Neural cell (in vitro differentiated cells): ENCODE results near the gene IL19. TPM values are rescaled to one million over a fixed set of nuclear protein-coding genes. Genes with fewer than 3 reads are reported as not detected.

Source experiments
- H2AFZ ChIP-seq: fragments of 200-600, 300-800 bp; sonication (generic), shearing (Covaris generic); 2 replicates; pipeline ENCODE4 v1.6.0; 2014; ENCODE audit warnings: low read depth, mild to moderate bottlenecking, antibody characterized with exemption, low read length, moderate library complexity
- H3F3A ChIP-seq: fragments of 200-600 bp; shearing (Covaris generic); 2 replicates; pipeline ENCODE4 v1.6.1; 2016; ENCODE audit warnings: mild to moderate bottlenecking, moderate library complexity, mixed read lengths, antibody characterized with exemption, low read length; ENCODE audit not compliant: insufficient read depth, poor library complexity, severe bottlenecking
- H3K27ac ChIP-seq: fragments of 200-600, 300-800 bp; sonication (generic), shearing (Covaris generic); 2 replicates; pipeline ENCODE4 v1.5.1; 2014; ENCODE audit warnings: mild to moderate bottlenecking, low read length, moderate library complexity
- H3K27me3 ChIP-seq: fragments of 300-800, 200-600 bp; sonication (generic), shearing (Covaris generic); 2 replicates; pipeline ENCODE4 v1.6.0; 2014; ENCODE audit warnings: mild to moderate bottlenecking, low read depth, low read length, moderate library complexity; ENCODE audit not compliant: insufficient read depth
- H3K36me3 ChIP-seq: fragments of 300-800, 200-600 bp; sonication (generic), shearing (Covaris generic); 2 replicates; pipeline ENCODE4 v1.5.1; 2014; ENCODE audit warnings: mild to moderate bottlenecking, antibody characterized with exemption, low read length, moderate library complexity; ENCODE audit not compliant: insufficient read depth
- H3K4me2 ChIP-seq: fragments of 300-800, 200-600 bp; sonication (generic), shearing (Covaris generic); 2 replicates; pipeline ENCODE4 v1.6.0; 2014; ENCODE audit warnings: mild to moderate bottlenecking, low read length
- H3K4me3 ChIP-seq: fragments of 300-800, 200-600 bp; sonication (generic), shearing (Covaris generic); 2 replicates; pipeline ENCODE4 v1.5.1; 2014; ENCODE audit warnings: mild to moderate bottlenecking, low read length, moderate library complexity
- H3K79me2 ChIP-seq: fragments of 200-600 bp; shearing (Covaris generic); replicated peaks from 2 replicates; pipeline ENCODE4 v1.6.0; 2014; ENCODE audit warnings: mild to moderate bottlenecking, low read length, moderate library complexity; ENCODE audit not compliant: insufficient read depth
- H3K9ac ChIP-seq: fragments of 300-800, 200-600 bp; sonication (generic), shearing (Covaris generic); 2 replicates; pipeline ENCODE4 v1.6.1; 2016; ENCODE audit warnings: mild to moderate bottlenecking, low read length, mixed read lengths
- H3K9me2 ChIP-seq: fragments of 200-600 bp; shearing (Covaris generic); 2 replicates; pipeline ENCODE4 v1.6.1; 2016; ENCODE audit warnings: mild to moderate bottlenecking, low read length, mixed read lengths; ENCODE audit not compliant: insufficient read depth
- H3K9me3 ChIP-seq: fragments of 200-600, 300-800 bp; sonication (generic), shearing (Covaris generic); 2 replicates; pipeline ENCODE4 v1.6.1; 2016; ENCODE audit warnings: mild to moderate bottlenecking, mixed run types, low read length, moderate library complexity, mixed read lengths
- H4K20me1 ChIP-seq: fragments of 200-600 bp; shearing (Covaris generic); 2 replicates; pipeline ENCODE4 v1.6.1; 2016; ENCODE audit warnings: mild to moderate bottlenecking, mixed run types; ENCODE audit not compliant: insufficient read depth
- CTCF ChIP-seq: fragments of 450-650 bp; IDR thresholded peaks from 2 replicates; pipeline ENCODE4 v1.5.1; 2014; ENCODE audit warnings: antibody characterized with exemption, mild to moderate bottlenecking, moderate library complexity; ENCODE audit not compliant: poor library complexity, severe bottlenecking
- EP300 ChIP-seq: fragments of 450-650 bp; conservative IDR thresholded peaks from 2 replicates; pipeline ENCODE4 v1.6.1; 2014; ENCODE audit warnings: antibody characterized with exemption, mild to moderate bottlenecking, moderate library complexity; ENCODE audit not compliant: poor library complexity, severe bottlenecking
- EZH2 ChIP-seq: fragments of 200-600, 300-800 bp; shearing (Covaris generic), sonication (generic); IDR thresholded peaks from 2 replicates; pipeline ENCODE4 v1.6.1; 2014; ENCODE audit warnings: antibody characterized with exemption, low read length, borderline replicate concordance, mild to moderate bottlenecking; ENCODE audit not compliant: insufficient read depth, poor library complexity, severe bottlenecking
- MXI1 ChIP-seq: fragments of 450-650 bp; conservative IDR thresholded peaks from 2 replicates; pipeline ENCODE4 v1.6.1; 2014; ENCODE audit warnings: antibody characterized with exemption, mild to moderate bottlenecking; ENCODE audit not compliant: poor library complexity, severe bottlenecking
- POLR2AphosphoS5 ChIP-seq: IDR thresholded peaks from 2 replicates; pipeline ENCODE4 v1.6.1; 2012
- RAD21 ChIP-seq: fragments of 450-650 bp; conservative IDR thresholded peaks from 2 replicates; pipeline ENCODE4 v1.6.1; 2014; ENCODE audit warnings: antibody characterized with exemption, mild to moderate bottlenecking, moderate library complexity
- REST ChIP-seq: IDR thresholded peaks from 2 replicates; pipeline ENCODE4 v1.6.1; 2012; ENCODE audit warnings: borderline replicate concordance
- SMC3 ChIP-seq: fragments of 450-650 bp; conservative IDR thresholded peaks from 2 replicates; pipeline ENCODE4 v1.6.1; 2014; ENCODE audit warnings: antibody characterized with exemption, mild to moderate bottlenecking, moderate library complexity; ENCODE audit not compliant: poor library complexity
- TAF1 ChIP-seq: IDR thresholded peaks from 2 replicates; pipeline ENCODE4 v1.6.1; 2012; ENCODE audit warnings: low read depth
- polyA plus RNA-seq: library from polyadenylated mRNA; depleted of rRNA; stranded (reverse); fragments of >200 nt; gene quantifications from 2 replicates; pipeline ENCODE4 v1.2.3, GENCODE V29; 2014

Gene IL19
- polyA plus RNA-seq, 1 donor from 2014 or later, result not detected

GRCh38 chr1:206839006-206839560 is 68.5 kb downstream of the IL19 start:
- Histone ChIP-seq H4K20me1 (no peaks in the 10 kb centered on the region), H3K36me3 (no peaks in the 10 kb centered on the region), H2AFZ (no peak overlapping the region), H3K27me3 (no peaks in the 10 kb centered on the region), H3K4me3 (no peak overlapping the region), H3K9ac (no peak overlapping the region), H3F3A (no peaks in the 10 kb centered on the region), H3K27ac (no peak overlapping the region), H3K9me3 (no peaks in the 10 kb centered on the region), H3K79me2 (no peaks in the 10 kb centered on the region), H3K9me2 (no peaks in the 10 kb centered on the region), H3K4me2 (no peak overlapping the region)
- no peak for TF ChIP-seq EZH2
- TF ChIP-seq REST, result no peak
- no peak for TF ChIP-seq CTCF
- no peak for TF ChIP-seq TAF1
- TF ChIP-seq POLR2AphosphoS5, result no peak
- no peak for TF ChIP-seq SMC3
- no peak for TF ChIP-seq RAD21
- no peak for TF ChIP-seq MXI1
- TF ChIP-seq EP300, result no peak

- no peak overlapping the region for H3K4me2 ChIP-seq
- H3K9ac ChIP-seq, result no peak overlapping the region
- no peak overlapping the region for H3K27ac ChIP-seq
- no peaks in the 10 kb centered on the region for H3K9me2 ChIP-seq
- no peaks in the 10 kb centered on the region for H3K79me2 ChIP-seq
- no peaks in the 10 kb centered on the region for H4K20me1 ChIP-seq
- no peak overlapping the region for H2AFZ ChIP-seq
- H3K27me3 ChIP-seq, result no peaks in the 10 kb centered on the region
- no peak overlapping the region for H3K4me3 ChIP-seq
- no peaks in the 10 kb centered on the region for H3K9me3 ChIP-seq
- H3K36me3 ChIP-seq, result no peaks in the 10 kb centered on the region
- H3F3A ChIP-seq, result no peaks in the 10 kb centered on the region
- no peak for TF ChIP-seq TAF1
- TF ChIP-seq RAD21, result no peak
- no peak for TF ChIP-seq SMC3
- TF ChIP-seq EP300, result no peak
- TF ChIP-seq REST, result no peak
- TF ChIP-seq CTCF, result no peak
- TF ChIP-seq POLR2AphosphoS5, result no peak
- TF ChIP-seq MXI1, result no peak
- no peak for TF ChIP-seq EZH2
Observed at GRCh38 chr1:206839857-206840256, 69.3 kb downstream of the IL19 start.
